HAP-1 (cell line): ENCODE measurements around the gene SLC38A5.
"Not testable (repeated sequence)": the region's sequence is repeated elsewhere in the genome, so short reads cannot be mapped to it uniquely, and the experiment has no call there.

Source experiments
- DNase-seq, 2 experiments: peaks; one replicate each; pipeline ENCODE4 v3.0.0-alpha.2; 2016 to 2020; ENCODE audit warnings: low spot score in 2 of 2
- H3K27me3 ChIP-seq: fragments of 250-450 bp; sonication (Bioruptor Pico); 2 replicates; pipeline ENCODE4 v1.5.1; 2020; ENCODE audit warnings: low read depth, mild to moderate bottlenecking, moderate library complexity
- H3K36me3 ChIP-seq: fragments of 250-450 bp; sonication (Bioruptor Pico); replicated peaks from 2 replicates; pipeline ENCODE4 v1.5.1; 2020; ENCODE audit warnings: mild to moderate bottlenecking
- H3K4me1 ChIP-seq: fragments of 250-450 bp; sonication (Bioruptor Pico); 2 replicates; pipeline ENCODE4 v1.5.1; 2020; ENCODE audit warnings: mild to moderate bottlenecking
- H3K4me3 ChIP-seq: fragments of 250-450 bp; sonication (Bioruptor Pico); 2 replicates; pipeline ENCODE4 v1.5.1; 2020; ENCODE audit warnings: mild to moderate bottlenecking, moderate library complexity
- H3K9me3 ChIP-seq: fragments of 250-450 bp; sonication (Bioruptor Pico); 2 replicates; pipeline ENCODE4 v1.5.1; 2020; ENCODE audit warnings: mild to moderate bottlenecking, moderate library complexity
- in situ Hi-C: fragments of 300-500 bp; cut with MboI; formaldehyde crosslinking; loops from 3 replicates; pipeline ENCODE4 v1.14.3; 2020; ENCODE audit warnings: low sequenced_read_pairs, inconsistent platforms, mixed read lengths

Gene SLC38A5

GRCh38 chrX:48451708-48452107, 18.4 kb downstream of the SLC38A5 start:
- H3K36me3 ChIP-seq = no peaks in the 10 kb centered on the region; the same call in 1 of the 2 replicates
- H3K4me3 ChIP-seq = no peak overlapping the region
- H3K27me3 ChIP-seq = no peaks in the 10 kb centered on the region
- no peaks in the 10 kb centered on the region for H3K9me3 ChIP-seq
- no peak for DNase-seq
- in situ Hi-C loops = no loop called here
- peaks cover 2% of the 10 kb centered on the region; the same call in 1 of the 2 replicates for H3K4me1 ChIP-seq

GRCh38 chrX:48450076-48450475, 20.0 kb downstream of the SLC38A5 start:
- no peaks in the 10 kb centered on the region for H3K36me3 ChIP-seq
- H3K4me1 ChIP-seq = no peaks in the 10 kb centered on the region
- no peak for DNase-seq
- H3K9me3 ChIP-seq = no peaks in the 10 kb centered on the region
- H3K4me3 ChIP-seq = no peak overlapping the region
- in situ Hi-C loops = no loop called here
- no peaks in the 10 kb centered on the region for H3K27me3 ChIP-seq

DNA sequence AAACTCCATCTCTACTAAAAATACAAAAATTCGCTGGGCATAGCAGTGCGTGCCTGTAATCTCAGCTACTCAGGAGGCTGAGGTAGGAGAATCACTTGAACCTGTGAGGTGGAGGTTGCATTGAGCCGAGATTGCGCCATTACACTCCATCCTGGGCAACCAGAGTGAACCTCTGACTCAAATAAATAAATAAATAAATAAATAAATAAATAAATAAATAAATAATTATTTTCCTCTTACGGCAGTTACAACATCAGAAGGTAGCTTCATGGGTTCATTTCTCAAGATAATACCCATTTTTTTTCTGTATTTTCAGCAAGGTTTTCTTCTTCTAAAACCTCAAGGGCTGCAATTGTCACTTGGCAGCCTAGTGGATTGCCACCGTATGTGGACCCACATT, 22.9 kb downstream of the SLC38A5 start:
- not testable (repeated sequence) for H3K9me3 ChIP-seq

GRCh38 chrX:48433713-48434112, 36.3 kb downstream of the SLC38A5 start:
- H3K27me3 ChIP-seq, H3K36me3 ChIP-seq, H3K4me3 ChIP-seq, in situ Hi-C loops, H3K9me3 ChIP-seq, H3K4me1 ChIP-seq, DNase-seq: not testable (repeated sequence)

More for the DNA sequence above, 22.9 kb downstream of the SLC38A5 start:
- H3K4me1 ChIP-seq, H3K27me3 ChIP-seq, in situ Hi-C loops, H3K4me3 ChIP-seq, H3K36me3 ChIP-seq, DNase-seq: not testable (repeated sequence)

GRCh38 chrX:48430166-48430565, 39.9 kb downstream of the SLC38A5 start:
- H3K27me3 ChIP-seq, DNase-seq, H3K36me3 ChIP-seq, H3K9me3 ChIP-seq, H3K4me3 ChIP-seq, H3K4me1 ChIP-seq, in situ Hi-C loops: not testable (repeated sequence)

GRCh38 chrX:48429606-48430005, 40.5 kb downstream of the SLC38A5 start:
- in situ Hi-C loops, H3K4me3 ChIP-seq, H3K27me3 ChIP-seq, H3K4me1 ChIP-seq, DNase-seq, H3K36me3 ChIP-seq, H3K9me3 ChIP-seq: not testable (repeated sequence)

DNA sequence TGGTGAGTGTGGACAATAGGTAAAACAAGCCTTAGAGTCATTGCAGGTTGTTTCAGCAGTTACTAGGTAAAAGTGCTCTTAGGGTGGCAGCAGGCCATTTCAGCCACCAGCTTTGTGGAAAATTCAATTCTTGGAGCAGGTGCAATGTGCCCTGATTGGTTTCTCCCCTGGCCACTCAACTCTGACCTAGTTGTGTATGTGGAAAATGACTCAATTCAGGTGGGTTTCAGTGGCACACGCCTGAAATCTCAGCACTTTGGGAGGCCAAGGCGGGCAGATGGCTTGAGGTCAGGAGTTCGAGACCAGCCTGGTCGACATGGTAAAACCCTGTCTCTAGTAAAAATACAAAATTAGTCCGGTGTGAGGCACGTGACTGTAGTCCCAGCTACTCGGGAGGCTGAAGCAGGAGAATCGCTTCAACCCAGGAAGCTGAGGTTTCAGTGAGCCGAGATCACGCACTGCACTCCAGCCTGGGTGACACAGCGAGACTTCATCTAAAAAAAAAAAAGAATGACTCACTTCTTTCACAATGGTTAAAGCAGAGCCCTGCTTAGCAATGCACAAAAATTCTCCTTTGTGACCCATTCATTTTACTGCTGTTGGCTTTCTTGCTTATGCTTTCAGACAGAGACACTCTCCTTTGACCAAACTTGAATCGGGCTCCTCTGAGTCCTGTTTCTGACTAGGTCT, 42.9 kb downstream of the SLC38A5 start:
- H3K27me3 ChIP-seq, H3K36me3 ChIP-seq, H3K9me3 ChIP-seq, H3K4me3 ChIP-seq, DNase-seq, in situ Hi-C loops, H3K4me1 ChIP-seq: not testable (repeated sequence)

DNA sequence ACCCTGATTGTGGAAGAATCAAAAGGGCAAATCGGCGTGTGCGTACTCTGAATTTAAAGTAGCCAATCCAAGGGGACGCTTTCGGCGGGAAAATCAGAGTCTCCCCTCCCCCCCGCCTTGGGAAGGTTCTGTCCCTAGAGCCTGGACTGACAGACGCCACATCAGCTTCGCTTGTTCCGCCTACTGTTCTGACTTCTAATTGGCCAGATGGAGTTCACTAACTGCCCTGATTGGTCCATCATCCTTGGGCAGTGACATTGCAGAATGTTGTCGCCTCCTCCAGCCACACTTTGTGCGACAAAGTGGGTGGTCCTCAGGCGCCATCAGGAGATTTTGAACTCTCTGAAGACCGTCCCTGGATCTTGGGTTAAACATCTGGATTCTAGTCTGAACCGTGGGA, 58.2 kb downstream of the SLC38A5 start, which contains the start of gene SSX4B:
Gene SSX4B (minus strand): TSS at position 101 of the 400 bp plus-strand sequence. CDS start 588 bp downstream, outside the sequence.
- not testable (repeated sequence) for H3K36me3 ChIP-seq

More for the DNA sequence above, 58.2 kb downstream of the SLC38A5 start, which contains the start of gene SSX4B:
- H3K4me3 ChIP-seq, H3K4me1 ChIP-seq, in situ Hi-C loops, H3K9me3 ChIP-seq, H3K27me3 ChIP-seq, DNase-seq: not testable (repeated sequence)
